B cell (primary cell): Measurements from ENCODE around the gene CNTNAP2.

Experiments
- CTCF ChIP-seq: fragments of 200-600 bp; IDR thresholded peaks from one replicate; pipeline ENCODE4 v1.8.0; 2022; ENCODE audit warnings: antibody characterized with exemption, mild to moderate bottlenecking
- EZH2 ChIP-seq: IDR thresholded peaks from 2 replicates; pipeline ENCODE4 v1.6.1; 2012; ENCODE audit warnings: borderline replicate concordance, low read depth, mild to moderate bottlenecking, moderate library complexity, low read length; ENCODE audit not compliant: insufficient read depth, poor library complexity, severe bottlenecking

- no peak for TF ChIP-seq CTCF
- TF ChIP-seq EZH2 = no peak
These were observed 1534.4 kb downstream of the CNTNAP2 start for GRCh38 chr7:147650991-147651390.
